HG03520 (cell line): ENCODE data around the gene FNDC10.
"Not testable (repeated sequence)": the region's sequence is repeated elsewhere in the genome, so short reads cannot be mapped to it uniquely, and the experiment has no call there.

Experiments used
- ATAC-seq: cut with Tn5 transposase; IDR thresholded peaks from one replicate; pipeline ENCODE4 v1.9.1; 2021; ENCODE audit warnings: mild to moderate bottlenecking, moderate library complexity; ENCODE audit not compliant: unreplicated experiment

Gene FNDC10

GRCh38 chr1:1599030-1599934 is 653 bp downstream of the FNDC10 start:
- no peak for ATAC-seq

DNA sequence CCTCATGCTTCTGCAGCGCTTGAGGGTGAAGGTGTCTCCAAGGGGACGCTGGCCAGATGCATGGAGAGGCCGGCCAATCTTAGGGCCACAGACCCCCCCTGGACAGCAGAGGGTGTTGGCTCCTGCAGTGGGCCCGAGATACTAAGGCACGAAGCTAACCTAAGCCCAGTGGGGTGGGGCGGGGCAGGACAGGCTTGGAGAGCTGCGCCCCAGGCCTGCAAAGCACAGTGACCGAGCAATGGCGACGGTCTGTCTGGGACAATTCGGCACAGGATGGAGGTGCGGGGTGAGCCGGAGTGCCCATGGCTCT is 1.3 kb downstream of the FNDC10 start:
- no peak for ATAC-seq

DNA sequence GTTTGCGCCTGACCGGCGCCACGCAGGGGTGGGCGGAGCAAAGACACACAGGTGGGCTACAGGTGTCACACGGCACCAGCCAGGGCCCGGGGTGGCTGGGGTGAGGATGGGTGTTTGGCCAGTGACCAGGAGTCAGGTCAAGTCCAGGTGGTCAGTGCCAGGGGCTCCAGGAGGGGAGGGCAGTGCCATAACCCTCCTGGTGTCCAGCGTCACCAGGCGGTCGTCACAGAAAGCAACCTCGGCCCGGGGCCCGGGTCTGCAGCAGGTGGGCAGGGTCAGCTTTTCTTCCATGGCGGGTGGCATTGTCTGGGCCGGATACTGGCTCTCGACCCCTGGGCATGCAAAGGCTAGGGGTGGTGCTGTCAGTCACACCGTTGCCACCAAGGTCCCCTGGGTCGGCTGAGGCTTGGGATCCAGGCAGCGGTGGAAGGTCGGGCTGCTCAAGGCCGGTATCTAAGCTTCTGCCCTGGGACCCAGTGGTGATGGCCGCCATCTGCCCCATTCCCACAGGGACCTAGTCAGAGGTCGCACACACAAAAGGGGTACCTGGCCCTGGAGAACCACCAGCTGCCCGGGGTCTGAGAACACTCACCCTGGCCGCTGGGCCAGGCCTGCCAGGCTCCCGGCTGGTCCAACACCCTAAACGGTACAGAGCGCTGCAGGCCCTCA is 1.8 kb downstream of the FNDC10 start:
- ATAC-seq = no peak

DNA sequence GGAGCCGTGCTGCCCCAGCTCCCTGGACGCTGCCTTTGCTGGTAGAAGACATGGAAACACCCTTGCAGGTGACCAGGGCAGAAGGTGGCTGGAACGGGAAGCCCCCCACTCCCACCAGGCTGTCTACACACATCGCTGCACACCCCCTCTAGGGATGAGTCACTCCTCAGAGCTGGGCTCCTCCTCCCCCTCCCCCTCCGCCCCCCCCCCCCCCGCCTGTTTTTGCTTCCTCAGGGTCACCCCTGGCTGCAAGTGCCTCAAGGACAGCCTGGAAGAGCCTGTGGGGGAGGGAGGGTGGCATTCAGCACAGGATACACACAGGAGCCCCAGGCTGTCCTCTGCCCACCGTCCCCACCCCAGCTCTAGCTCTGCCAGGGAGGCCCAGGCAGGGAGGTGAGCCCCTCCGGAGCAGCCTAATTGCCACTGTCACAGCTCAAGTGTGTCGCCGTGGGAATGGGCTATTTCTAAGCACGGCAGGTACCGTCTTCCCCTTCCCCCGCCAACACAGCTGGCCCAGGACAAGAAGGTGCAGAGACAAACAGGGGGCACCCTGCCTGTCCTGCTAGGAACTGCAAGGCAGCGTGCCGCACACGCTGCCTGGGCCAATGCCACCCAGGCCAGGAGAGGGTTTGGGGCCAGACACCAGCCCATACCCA is 2.5 kb downstream of the FNDC10 start:
- ATAC-seq = no peak

- ATAC-seq = no peak
Observed at GRCh38 chr1:1596493-1597274, 3.3 kb downstream of the FNDC10 start.

GRCh38 chr1:1595341-1595740 is 4.6 kb downstream of the FNDC10 start:
- ATAC-seq = not testable (repeated sequence)

GRCh38 chr1:1594602-1595260 is 5.2 kb downstream of the FNDC10 start:
- no peak for ATAC-seq

DNA sequence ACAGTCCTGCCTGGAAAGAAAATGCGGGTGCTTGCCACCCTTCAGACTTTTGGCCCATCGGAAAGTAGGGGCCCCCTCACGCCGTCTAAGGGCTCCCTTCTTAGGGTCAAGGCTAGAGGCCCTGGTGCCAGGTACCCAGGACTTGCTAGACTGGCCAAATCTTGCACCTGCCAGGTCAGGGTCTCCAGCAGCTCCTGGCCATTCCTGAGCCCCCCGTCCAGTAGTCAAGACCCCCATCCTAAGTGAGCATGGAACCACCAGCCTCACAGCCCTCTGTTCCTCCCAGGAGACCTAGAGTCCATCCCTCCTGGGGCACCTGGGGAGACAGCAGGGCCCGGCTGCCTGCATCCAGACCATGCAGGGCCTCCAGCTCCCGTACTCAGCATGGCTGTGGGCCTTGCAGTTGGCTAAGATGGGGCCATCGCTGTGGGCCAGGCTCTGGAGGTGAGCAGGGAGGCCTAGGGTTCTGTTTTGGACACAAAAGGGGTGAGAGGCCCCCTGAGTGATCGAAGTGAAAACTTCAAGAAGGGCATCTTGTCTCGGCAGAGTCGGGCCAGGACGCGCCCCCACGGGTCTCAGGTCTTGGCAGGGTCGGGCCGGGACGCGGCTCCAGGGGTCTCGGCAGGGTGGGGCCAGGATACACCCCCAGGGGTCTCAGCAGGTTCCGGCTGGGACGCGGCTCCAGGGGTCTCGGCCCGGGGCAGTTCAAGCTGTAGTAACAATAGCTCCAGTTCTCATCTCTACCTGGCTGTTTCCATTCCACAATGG is 5.9 kb downstream of the FNDC10 start:
- no peak for ATAC-seq

GRCh38 chr1:1591452-1591851 is 8.5 kb downstream of the FNDC10 start:
- ATAC-seq = no peak

GRCh38 chr1:1583347-1584010 is 16.5 kb downstream of the FNDC10 start:
- ATAC-seq = no peak

DNA sequence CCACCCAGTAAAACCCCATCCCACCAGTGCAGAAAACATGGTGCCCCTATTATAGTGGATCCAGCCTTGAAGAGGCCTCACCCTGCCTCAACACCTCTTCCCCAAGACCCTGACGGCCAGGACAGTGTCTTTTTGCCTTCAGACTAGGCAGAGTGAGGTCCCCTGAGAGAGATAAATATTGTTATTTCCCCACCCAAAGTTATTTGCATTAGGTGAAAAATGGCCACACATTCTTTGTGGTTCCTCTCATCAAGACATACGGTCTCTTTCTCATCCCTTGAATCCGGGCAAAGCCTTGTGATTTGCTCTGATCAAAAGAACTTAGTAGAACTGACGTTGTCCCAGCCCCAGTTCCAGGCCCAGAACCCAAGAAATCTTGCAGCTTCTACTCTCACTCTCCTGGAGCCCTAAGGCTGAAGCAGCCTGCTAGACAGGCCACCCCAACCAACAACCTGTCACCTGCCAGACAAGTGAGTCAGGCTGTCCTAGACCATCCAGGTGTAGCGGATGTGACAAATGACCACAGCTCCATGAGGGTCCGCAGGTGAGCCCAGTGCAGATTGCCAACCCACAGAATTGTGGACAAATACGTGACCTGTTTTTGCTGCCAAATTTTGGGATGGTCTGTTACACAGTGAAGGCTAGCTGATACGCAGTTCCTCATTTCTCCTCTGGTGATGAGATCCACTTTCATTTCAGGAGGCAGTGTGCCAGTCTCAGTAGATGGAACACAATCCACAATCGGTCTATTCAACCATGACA is 17.2 kb downstream of the FNDC10 start:
- ATAC-seq = no peak

GRCh38 chr1:1578371-1578940 is 21.5 kb downstream of the FNDC10 start:
- ATAC-seq = no peak

- ATAC-seq = no peak
Observed at GRCh38 chr1:1577367-1578011, 22.4 kb downstream of the FNDC10 start.

DNA sequence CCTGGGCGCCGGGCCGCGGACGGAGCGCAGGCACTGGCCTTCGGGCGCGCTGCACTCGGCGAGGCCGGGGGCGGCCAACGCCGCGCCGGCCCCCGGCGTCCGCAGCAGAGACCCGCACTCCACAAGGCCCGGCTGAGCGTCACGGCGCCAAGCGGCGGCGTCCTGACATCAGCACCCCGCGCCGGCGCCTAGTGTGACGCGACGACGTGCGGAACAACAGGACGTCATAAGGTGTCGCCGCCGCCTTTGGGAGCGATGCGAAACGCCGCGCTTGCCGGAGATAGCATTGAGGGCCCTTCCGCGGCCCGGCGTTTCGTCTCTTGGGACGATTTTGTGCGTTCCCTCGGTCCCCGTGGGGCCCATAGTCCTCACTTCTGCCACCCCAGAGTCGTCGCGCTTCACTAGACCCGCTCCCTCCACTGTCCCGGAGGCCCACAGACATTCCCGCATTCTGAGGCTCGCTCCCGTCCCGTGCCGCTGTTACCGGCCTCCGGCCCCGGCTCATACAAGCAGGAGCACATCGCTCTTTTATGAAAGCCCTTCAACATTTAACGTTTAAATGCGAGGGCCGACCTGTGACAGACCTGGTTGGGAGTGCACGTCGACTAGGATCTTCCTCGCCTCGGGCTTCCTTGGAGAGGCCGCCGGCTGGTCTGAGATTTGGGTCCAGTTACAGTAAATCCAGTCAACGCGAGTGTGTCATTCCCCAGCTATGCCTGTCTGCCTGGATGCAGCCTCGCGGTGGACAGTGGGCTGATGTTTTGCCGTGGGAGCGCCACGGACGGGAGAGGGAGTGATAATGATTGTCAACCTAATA is 25.0 kb downstream of the FNDC10 start, which contains the start of gene SSU72:
Gene SSU72 (minus strand): TSS at position 143 of the 817 bp plus-strand sequence. CDS start 306 bp downstream, outside the sequence.
- peak; percentile 70 for ATAC-seq

GRCh38 chr1:1573843-1574720 is 25.9 kb downstream of the FNDC10 start:
- peak; percentile 47 for ATAC-seq

DNA sequence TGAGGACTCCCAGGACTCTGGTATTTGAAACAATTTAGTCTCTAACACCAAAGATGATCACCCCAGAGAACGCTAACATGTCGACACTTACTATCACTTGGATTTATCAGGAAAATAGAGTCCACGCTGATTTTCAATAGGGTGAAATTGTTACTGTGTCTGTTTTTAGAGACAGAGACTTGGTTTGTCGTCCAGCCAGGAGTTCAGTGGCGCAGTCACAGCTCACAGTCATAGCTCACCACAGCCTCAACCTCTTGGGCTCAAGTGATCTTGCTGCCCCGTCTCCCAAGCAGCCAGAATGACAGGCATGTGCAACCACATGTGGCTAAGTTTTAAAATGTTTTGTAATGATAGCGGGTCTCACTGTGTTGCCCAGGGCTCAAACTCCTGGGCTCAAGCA is 30.6 kb downstream of the FNDC10 start:
- ATAC-seq = no peak
